Bronchial epithelial cell (primary cell): ENCODE data around the gene JUP. TPM values are rescaled to one million over a fixed set of nuclear protein-coding genes. Genes with fewer than 3 reads are reported as not detected.

Experiments used
- DNase-seq: peaks from one replicate; pipeline ENCODE4 v3.0.0-alpha.2; 2010; ENCODE audit warnings: low read depth
- FAIRE-seq: peaks from 2 replicates; lab custom pipeline; 2011; peaks lifted over from hg19 to GRCh38; lab: Jason Lieb, UNC
- H3K27me3 ChIP-seq: 2 replicates; pipeline ENCODE4 v1.5.1; 2011; ENCODE audit warnings: low read length; ENCODE audit not compliant: control insufficient read depth, insufficient read depth
- H3K36me3 ChIP-seq: 2 replicates; pipeline ENCODE4 v1.5.1; 2011; ENCODE audit warnings: low read length; ENCODE audit not compliant: control insufficient read depth, insufficient read depth
- H3K4me3 ChIP-seq: 2 replicates; pipeline ENCODE4 v1.5.1; 2011; ENCODE audit warnings: mild to moderate bottlenecking, low read depth, low read length, control low read depth
- CTCF ChIP-seq: IDR thresholded peaks from 2 replicates; pipeline ENCODE4 v1.5.1; 2011; ENCODE audit warnings: mild to moderate bottlenecking, moderate library complexity, low read length, control low read depth, inconsistent platforms; ENCODE audit not compliant: insufficient read depth, severe bottlenecking
- total RNA-seq: library from RNA; depleted of rRNA; stranded (reverse); fragments of >200 nt; gene quantifications from 2 replicates; pipeline ENCODE4 v1.2.1, GENCODE V29; 2014

The JUP gene
- total RNA-seq, 1 donor from 2014 or later, result 227 TPM

GRCh38 chr17:41824086-41824485 is 37.6 kb upstream of the JUP start:
- FAIRE-seq, result no peak
- TF ChIP-seq CTCF, result no peak
- peaks cover 8% of the 10 kb centered on the region for H3K36me3 ChIP-seq

GRCh38 chr17:41823580-41823979 is 37.1 kb upstream of the JUP start:
- DNase-seq, result no peak
- Histone ChIP-seq H3K27me3 (no peaks in the 10 kb centered on the region), H3K36me3 (peaks cover 8% of the 10 kb centered on the region), H3K4me3 (no peak overlapping the region)
- TF ChIP-seq CTCF, result no peak
- no peak for FAIRE-seq

More at GRCh38 chr17:41824086-41824485, 37.6 kb upstream of the JUP start:
- no peaks in the 10 kb centered on the region for H3K27me3 ChIP-seq
- DNase-seq, result no peak
- no peak overlapping the region for H3K4me3 ChIP-seq

GRCh38 chr17:41823141-41823524 is 36.6 kb upstream of the JUP start:
- FAIRE-seq (no peak), DNase-seq (no peak)
- TF ChIP-seq CTCF, result no peak
- H3K4me3 ChIP-seq, result no peak overlapping the region
- no peaks in the 10 kb centered on the region for H3K27me3 ChIP-seq
- H3K36me3 ChIP-seq, result peaks cover 12% of the 10 kb centered on the region

- FAIRE-seq (no peak), DNase-seq (no peak)
- no peak for TF ChIP-seq CTCF
Measured at GRCh38 chr17:41822216-41823140, 36.0 kb upstream of the JUP start.

GRCh38 chr17:41821776-41822175 is 35.3 kb upstream of the JUP start:
- FAIRE-seq (no peak), DNase-seq (no peak)
- no peaks in the 10 kb centered on the region for H3K27me3 ChIP-seq
- no peak for TF ChIP-seq CTCF
- H3K36me3 ChIP-seq, result peaks cover 12% of the 10 kb centered on the region
- no peak overlapping the region for H3K4me3 ChIP-seq

More at GRCh38 chr17:41822216-41823140, 36.0 kb upstream of the JUP start:
- no peak overlapping the region for H3K4me3 ChIP-seq
- H3K27me3 ChIP-seq, result no peaks in the 10 kb centered on the region
- H3K36me3 ChIP-seq, result peaks cover 12% of the 10 kb centered on the region
